Prostate gland (tissue), 2 donors: Measurements from ENCODE around the gene HMX1.

Source experiments
- CTCF ChIP-seq, 4 experiments: fragments of 200-600 bp in 2 of 4; fragments of 450-650 bp in 2 of 4; sonication (generic) in 2 of 4; IDR thresholded peaks; 1 replicate in 3 of 4; 2 replicates in 1 of 4; pipeline ENCODE4 v1.5.1; 2016 to 2019; ENCODE audit warnings: antibody characterized with exemption in 4 of 4, mild to moderate bottlenecking in 2 of 4, moderate library complexity in 2 of 4
- POLR2A ChIP-seq: fragments of 450-650 bp; IDR thresholded peaks from one replicate; pipeline ENCODE4 v1.6.1; 2016; ENCODE audit warnings: antibody characterized with exemption, mild to moderate bottlenecking
- POLR2AphosphoS5 ChIP-seq: sonication (generic); formaldehyde crosslinking; IDR thresholded peaks from one replicate; pipeline ENCODE4 v1.6.1; 2017; ENCODE audit warnings: antibody characterized with exemption

GRCh38 chr4:8897251-8898167, 25.9 kb upstream of the HMX1 start:
- no peak for TF ChIP-seq CTCF (IDR thresholded peaks at IDR 0.05)
- no peak for TF ChIP-seq POLR2AphosphoS5
- TF ChIP-seq POLR2A: no peak
